Heart left ventricle (tissue), 13 donors: Measurements from ENCODE around the gene NUDT19.

Source experiments
- POLR2A ChIP-seq, 2 donors: fragments of 450-650 bp; IDR thresholded peaks; one replicate each; pipeline ENCODE4 v1.6.1; 2017; ENCODE audit warnings: antibody characterized with exemption in 2 of 2, mild to moderate bottlenecking in 2 of 2, moderate library complexity in 2 of 2
- TF ChIP-seq, protein P1 (sequence below), 12 donors: fragments of 200-600 bp; sonication (generic) in 4 of 12; IDR thresholded peaks; one replicate each; pipeline versions ENCODE4 v1.5.0 to v1.8.0; 2018 to 2022; ENCODE audit warnings: antibody characterized with exemption in 12 of 12, mild to moderate bottlenecking in 5 of 12
- donor health status: ischemic (EF 13 %, LVEDD 7.1; RV severe dilation, severe dysfunction).
- donor health status: DM: no; HTN: yes; CAD: no.
- donor health status: DM: no; HTN: no; CAD: no.
- donor health status: ischemic (EF 25% LVEDD 6.9; RV normal size, moderate dysfunction).
- donor health status: ischemic (EF 25% LVEDD 5.7; RV mildly dilated, moderate dysfunction).
- donor health status: ischemic (EF 35%, LVEDD 5.7; RV mildly dilated, moderate dysfunction).
- donor health status: nonischemic (EF 11% LVEDD 7.7; RV severe dilation, severe dysfunction).
- donor health status: DM: yes; HTN: yes; CAD: no.
- donor health status: PGD.
- donor health status: ischemic (EF 29% LVEDD 5.4; RV normal size, mild dysfunction).
- donor health status: nonischemic (EF 23%, LVEDD 6.1; RV moderate dilation, normal function).

DNA sequence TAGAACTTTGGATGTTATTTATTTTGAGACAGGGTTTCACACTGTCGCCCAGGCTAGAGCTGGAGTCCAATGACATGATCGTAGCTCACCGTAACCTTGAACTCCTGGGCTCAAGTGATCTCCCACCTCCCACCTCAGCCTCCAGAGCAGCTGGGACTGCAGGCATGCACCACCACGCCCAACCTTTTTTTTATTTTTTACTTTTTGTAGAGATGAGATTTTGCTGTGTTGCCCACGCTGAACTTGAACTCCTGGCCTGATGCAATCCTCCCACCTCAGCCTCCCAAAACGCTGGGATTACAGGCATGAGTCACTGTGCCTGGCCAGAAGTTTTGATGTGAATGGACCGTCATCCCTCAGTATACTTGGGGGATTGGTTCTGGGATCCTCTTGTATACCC is 30.3 kb upstream of the NUDT19 start:
- TF ChIP-seq, protein P1, sequence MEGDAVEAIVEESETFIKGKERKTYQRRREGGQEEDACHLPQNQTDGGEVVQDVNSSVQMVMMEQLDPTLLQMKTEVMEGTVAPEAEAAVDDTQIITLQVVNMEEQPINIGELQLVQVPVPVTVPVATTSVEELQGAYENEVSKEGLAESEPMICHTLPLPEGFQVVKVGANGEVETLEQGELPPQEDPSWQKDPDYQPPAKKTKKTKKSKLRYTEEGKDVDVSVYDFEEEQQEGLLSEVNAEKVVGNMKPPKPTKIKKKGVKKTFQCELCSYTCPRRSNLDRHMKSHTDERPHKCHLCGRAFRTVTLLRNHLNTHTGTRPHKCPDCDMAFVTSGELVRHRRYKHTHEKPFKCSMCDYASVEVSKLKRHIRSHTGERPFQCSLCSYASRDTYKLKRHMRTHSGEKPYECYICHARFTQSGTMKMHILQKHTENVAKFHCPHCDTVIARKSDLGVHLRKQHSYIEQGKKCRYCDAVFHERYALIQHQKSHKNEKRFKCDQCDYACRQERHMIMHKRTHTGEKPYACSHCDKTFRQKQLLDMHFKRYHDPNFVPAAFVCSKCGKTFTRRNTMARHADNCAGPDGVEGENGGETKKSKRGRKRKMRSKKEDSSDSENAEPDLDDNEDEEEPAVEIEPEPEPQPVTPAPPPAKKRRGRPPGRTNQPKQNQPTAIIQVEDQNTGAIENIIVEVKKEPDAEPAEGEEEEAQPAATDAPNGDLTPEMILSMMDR (IDR thresholded peaks at IDR 0.05): no peak
- TF ChIP-seq POLR2A (IDR thresholded peaks at IDR 0.05): no peak
